Mucosa of gallbladder (tissue), 1 donor: ENCODE measurements around the gene TM4SF1. TPM values are rescaled to one million over a fixed set of nuclear protein-coding genes. Genes with fewer than 3 reads are reported as not detected.
"Not testable (repeated sequence)": the region's sequence is repeated elsewhere in the genome, so short reads cannot be mapped to it uniquely, and the experiment has no call there.

Experiments used
- DNase-seq: peaks from one replicate; pipeline ENCODE4 v3.0.0-alpha.2; 2020; ENCODE audit warnings: low spot score
- total RNA-seq: library from RNA; stranded (reverse); gene quantifications from one replicate; pipeline ENCODE4 v1.2.1, GENCODE V29; 2021
- donor health status: DM: no; HTN: no; CAD: no.

Gene TM4SF1
- total RNA-seq, 1 donor from 2014 or later: 139 TPM

DNA sequence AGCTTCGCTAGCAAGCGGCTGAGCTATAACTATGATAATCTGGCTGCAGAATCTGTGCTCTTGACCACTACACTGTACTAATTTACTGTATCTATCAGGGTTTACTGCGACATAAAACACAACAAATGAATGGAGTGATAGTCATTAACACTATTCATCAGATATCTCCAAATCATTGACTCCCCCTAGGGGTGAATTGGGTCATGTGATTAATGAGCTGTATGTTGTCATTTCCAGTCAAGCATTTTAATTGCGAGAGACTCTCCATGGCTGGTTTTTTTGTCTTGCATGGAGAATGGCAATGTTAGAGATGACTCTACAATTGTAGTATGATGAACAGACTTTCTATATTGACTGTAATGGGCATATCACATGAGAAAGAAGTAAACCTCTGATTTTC, 33.5 kb downstream of the TM4SF1 start:
- no peak for DNase-seq

DNA sequence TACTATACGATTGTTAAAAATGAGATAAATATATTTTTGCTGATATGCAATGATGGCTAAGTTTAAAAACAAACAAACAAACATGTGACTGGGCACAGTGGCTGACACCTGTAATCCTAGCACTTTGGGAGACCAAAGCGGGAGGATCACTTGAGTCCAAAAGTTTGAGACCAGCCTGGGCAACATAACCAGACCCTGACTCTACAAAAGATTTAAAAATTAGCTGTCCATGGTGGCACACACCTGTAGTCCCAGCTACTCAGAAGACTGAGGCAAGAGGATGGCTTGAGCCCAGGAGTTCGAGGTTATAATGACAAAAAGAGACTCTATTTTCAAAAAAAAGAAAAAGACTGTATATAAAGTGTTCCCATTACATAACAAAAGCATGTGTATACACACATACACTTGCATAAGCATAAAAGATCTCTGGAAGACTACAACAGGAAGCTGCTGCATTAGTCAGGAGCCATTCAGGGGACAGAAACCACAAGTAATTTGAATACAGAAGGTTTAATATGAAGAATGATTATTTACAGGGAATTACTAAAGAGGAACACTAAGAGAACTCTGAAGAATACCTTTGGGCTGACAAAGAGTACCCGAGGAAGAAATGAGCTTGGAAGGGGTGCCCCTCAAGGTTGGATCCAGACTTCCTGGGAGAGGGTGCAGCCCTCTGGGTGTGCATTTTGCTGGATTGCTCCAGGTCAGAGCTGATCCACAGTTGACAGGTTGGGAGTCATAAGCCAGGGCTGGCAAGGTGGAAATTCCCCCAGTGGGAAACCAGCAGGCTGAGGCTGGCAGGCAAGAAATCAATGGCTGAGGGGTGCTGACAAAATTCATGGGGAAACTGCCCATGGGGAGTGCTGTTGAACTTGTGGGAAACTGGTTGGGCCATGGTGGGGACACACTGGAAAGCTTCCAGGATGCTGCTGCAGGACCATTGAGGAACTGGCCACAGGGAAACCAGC, 34.8 kb downstream of the TM4SF1 start:
- no peak for DNase-seq

DNA sequence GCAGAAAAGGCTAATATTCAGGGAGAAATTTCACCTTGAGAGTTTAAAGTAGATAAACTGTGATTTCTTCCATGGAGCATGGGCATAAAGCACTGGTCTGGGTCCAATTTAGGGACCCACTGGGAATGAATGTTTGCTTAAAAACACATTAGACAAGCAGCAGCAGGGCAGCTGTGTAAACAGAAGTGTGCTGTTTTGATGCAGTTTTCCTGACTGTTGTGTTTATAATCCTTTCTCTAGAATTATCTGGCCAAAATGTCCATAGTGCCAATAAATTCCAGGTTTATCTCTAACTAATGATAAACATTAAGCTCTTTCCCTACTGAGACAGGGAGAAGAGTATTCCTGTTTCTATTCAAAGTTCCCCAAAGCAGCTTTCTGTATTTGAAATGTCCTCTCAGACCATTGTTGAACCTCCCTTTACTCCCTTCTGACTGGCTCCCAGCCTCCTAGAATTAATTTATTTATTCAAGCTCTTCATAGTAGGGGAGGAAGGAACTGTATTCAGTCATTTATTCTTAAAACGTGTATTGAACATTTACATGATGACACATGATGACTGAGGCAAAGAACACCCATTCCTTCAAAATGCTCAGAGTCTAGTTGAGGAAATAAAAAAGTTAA, 37.0 kb downstream of the TM4SF1 start:
- no peak for DNase-seq

DNA sequence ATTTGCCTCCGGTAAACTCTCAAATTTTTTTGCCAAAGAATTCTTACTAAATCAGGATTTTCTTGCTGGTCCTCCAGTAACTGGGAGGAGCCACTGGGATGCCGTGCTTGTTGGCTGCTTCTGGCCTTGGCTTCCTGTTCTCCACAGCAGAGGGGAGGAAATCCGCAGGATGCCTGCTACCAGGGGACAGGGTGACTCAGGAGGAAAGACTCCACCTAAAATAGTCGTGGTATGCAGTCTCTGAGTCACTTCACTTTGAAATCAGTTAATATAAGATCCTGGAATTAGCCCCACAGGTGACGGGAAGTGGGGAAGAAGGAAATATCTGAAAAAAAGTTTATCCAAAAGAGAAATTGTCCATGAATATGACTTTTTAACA, 37.5 kb downstream of the TM4SF1 start:
- peak; percentile 72 for DNase-seq

DNA sequence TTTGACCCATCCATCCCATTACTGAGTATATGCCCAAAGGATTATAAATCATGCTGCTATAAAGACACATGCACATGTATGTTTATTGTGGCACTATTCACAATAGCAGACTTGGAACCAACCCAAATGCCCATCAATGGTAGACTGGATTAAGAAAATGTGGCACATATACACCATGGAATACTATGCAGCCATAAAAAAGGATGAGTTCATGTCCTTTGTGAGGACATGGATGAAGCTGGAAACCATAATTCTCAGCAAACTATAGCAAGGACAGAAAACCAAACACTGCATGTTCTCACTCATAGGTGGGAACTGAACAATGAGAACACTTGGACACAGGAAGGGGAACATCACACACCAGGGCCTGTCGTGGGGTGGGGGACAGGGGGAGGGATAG, 40.0 kb downstream of the TM4SF1 start:
- DNase-seq: not testable (repeated sequence)

DNA sequence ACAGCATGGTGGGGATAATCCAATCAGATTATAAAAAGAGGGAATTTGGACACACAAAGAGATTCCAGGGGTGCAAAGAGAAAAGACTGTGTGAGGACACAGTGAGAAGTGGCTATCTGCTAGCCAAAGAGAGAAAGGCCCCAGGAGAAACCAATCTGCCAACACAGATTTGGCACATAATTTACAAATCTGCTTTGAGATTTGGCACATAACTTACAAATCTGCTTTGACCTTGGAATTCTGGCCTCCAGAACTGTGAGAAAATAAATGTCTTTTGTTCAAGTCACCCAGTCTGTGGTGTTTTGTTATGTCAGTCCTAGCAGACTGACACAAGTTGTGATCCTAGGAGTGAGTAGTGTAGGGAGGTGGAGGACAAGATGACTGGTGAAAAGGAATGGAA, 40.5 kb downstream of the TM4SF1 start:
- DNase-seq: no peak

DNA sequence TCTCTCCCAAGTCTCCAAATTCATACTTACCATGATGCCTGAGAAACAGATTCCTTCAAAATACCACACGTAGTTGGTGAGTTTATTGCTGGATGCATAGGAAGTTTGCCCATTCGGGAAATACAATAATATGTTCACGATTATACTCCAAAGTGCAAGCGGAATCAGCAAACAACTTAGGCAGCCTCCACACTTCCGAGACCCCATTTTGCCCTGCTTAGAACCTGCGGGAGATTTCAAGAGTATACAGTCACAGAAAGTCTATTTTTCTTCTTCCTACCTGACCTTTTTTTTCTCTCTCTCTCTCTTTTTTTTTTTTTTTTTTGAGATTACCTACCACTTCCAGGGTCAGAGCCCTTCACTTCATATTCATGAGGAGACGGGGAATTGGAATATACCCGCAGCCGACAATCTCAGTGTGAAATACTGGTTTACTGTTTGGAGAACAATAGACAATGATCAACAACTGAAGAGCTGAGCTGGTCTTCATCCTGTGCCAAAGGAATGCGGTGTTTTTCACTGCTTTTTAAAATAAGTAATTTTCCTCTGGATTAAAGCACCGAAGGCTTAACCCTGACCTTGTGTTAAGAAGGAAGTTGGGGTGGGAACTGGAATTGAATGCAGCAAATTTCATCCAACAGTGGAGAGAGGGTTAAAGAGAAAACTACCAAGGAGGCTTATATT, 44.1 kb downstream of the TM4SF1 start, which contains the start of gene TM4SF18:
TM4SF18 (minus strand) TSS at position 461 of the 684 bp plus-strand sequence; CDS start at position 207, 254 bp downstream.
- DNase-seq: no peak

DNA sequence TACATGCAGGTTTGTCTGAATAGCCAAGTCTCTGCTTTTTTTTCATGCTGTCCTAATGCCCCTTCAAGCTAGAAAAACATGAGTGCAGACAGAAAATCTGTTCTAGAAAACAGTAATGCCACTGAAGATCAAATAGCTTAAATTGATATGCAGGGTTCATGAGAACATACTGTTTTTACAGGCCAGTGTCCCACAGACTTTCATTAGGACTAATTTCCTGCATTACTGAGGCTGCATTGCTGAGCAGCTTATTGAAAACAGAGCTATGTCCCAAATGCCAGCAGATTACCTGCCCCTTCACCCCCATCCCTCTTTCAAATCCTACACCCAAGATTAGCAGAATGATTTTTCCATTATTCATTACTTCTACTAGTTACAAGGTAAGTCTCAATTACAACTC, 44.7 kb downstream of the TM4SF1 start:
- no peak for DNase-seq

DNA sequence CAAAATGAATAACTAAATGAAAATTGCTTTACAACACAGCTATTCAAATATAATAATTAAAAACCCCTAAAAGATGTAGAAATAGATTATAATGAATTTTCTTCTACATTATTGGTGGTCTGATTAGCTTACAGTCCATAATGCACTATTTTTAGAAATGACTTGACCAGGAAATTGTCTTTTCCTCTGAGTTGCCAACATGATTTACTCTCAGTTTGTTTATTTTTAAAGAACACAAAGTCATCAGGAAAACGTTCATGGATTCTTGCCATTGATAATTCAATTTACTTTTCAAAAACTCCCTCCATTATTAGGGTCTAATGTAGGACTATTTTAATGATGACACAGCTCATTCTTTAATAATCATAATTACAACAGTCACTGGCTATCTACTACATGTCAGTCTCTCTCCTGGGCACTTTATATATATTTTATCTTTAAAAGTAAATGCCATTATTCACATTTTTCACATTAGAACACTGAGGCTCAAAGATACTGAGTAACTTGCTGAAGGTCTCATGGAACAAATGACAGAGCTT, 45.2 kb downstream of the TM4SF1 start:
- DNase-seq: no peak

DNA sequence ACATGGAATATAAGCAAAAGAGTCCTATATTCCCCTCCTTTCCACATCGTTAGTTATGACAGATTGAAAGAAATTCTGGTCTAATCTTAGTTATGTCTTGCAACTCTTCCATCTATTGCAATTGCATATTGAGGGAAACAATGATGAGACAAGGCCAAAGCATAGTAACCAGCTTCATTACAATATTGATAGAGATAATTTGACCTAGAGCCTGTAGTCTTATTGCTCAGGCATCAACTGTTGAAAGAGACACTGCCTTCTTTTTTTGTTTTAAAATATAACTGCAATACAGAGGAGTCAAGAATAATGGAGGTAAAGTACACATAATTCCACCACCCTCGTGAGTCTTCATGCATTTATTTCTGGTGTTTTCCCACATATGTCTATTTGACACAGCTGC, 46.1 kb downstream of the TM4SF1 start:
- no peak for DNase-seq

DNA sequence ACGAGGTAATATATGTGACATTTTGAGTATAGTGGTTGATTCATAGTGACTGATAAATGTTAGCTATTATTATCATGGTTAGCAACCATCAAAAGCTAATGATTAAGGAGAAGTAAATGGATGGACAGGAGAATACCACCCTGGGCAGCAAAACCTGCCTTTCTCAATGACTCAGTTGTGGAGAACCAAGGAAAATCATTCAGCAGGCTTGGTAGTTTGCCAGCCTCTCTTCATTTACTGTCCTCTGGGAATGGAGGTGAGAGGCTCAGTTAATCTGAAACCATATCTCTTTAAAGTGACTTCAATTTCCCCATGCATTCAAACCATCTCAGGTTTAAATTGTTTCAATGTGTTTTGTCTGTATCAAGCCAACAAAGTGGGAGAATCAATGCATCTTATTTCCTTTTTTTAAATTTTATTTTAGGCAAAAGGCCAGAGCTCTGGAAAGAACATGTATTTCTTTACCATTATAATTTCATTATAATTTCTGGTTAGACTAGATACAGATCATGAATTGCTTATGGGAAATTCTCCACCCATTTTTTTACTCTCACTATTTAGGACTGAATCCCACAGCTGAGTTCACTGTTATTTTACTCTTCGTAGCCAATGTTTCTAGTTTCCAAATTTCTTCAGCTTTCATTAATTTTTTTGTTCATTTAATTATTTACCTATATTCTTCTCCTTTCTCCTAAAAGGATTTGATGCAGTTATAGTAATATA, 46.7 kb downstream of the TM4SF1 start:
- DNase-seq: peak; percentile 44

DNA sequence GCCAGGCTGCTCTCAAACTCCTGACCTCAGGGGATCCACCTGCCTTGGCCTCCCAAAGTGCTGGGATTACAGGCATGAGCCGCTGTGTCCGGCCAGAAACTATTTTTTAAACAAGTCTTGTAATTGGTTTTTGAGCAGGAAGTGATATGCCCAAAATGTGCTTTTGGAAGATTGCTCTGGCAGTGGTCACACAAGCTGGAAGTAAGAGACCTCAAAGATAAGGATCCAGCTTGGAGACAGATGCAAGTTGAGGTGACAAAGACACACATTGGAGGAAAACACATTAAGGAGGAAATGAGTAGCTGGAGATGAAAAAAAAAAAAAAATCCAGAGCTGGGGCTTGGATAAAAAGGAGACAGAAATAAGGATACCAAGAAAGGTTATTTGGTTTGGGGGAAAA, 50.3 kb downstream of the TM4SF1 start:
- DNase-seq: no peak

DNA sequence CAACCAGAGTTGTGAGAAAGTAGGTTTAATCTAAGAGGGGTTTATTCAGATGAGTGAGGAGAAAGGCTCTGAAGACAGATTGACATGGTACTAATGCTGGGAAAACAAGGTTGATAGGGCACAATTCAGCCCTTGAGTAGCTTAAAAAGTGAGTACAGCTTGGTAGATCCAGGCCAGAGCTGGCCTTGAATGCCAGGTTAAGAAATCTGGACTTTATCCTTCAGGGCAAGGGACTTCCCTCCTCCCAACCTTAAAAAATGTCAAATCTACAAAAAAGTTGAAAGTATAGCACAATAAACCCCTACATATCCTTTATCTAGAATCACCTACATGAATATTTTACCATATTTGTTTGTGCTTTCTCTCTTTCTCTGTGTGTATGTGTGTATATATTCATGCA, 51.9 kb downstream of the TM4SF1 start:
- no peak for DNase-seq

DNA sequence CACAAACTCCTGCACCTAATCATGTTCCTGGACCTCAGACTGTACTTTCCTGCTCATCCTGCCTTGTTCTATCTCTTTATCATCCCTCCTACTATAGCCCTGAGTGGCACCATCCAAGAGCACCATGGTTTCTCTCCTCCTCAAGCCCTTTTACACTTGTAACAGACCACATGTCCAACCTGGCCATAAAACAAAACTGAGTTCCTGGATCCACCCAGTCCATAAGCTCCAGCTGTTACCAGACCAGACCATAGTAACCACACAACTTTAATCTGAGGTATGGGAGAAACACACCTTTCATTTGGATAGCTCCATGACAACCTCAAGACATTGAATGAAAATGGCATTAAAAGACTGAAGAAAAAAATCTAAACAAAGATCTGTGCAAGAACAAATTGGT, 53.1 kb downstream of the TM4SF1 start:
- no peak for DNase-seq

DNA sequence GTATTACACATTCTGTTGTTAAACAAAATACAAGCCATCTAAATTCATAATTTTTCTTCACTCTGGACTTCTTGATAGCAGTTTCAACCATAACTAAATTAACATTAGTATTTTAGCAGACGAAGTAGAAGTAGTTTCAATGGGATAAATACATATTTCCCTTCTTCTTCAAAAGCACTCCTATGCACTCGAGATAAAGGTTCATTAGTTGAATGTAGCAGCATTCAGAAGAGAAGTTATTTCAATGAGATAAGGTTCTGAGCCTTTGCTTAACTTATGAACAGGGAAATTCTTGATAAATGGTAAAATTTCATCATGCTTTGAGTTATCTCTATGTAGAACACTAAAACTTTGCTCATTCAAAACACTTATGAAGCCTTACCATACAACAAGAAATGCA, 55.8 kb downstream of the TM4SF1 start:
- DNase-seq: no peak

DNA sequence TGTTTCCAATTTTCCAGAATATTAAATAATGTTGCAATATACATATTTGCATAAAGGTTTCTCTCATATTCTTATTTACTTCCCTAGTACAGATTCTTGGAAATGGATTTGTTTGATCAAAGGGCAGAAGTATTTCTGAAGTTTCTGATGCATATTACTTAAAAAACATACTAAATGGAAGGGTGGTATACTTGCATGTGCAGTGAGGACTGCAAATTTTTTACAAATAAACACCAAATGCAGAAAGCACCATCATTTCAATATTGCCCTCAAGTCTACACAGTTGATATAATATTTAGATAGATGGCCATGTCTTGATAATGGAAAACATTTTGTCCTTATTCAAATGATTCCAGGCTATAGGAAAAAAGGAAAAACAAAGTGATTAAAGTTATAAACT, 56.3 kb downstream of the TM4SF1 start:
- no peak for DNase-seq

DNA sequence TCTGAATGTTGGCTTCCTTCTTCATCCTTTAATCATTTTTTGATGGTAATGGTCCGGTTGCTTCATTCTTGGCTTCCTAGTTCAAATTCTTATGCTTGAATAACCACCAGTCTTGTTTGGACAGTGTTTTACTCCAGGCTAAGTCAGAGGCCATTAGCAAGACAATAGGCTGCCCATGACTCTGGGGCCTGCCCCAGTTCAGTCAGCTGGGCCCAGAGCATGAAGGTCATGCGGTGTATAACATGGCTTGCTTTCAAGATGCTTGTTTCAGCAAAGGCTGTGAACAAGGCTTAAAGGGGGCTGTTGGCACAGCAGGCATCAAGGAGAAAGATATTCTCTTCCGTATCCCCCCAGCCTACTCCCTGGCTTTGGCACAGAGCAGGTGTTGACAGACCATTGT, 57.7 kb downstream of the TM4SF1 start:
- no peak for DNase-seq
